ENCODE data around the gene IGSF21.

The IGSF21 gene

DNA sequence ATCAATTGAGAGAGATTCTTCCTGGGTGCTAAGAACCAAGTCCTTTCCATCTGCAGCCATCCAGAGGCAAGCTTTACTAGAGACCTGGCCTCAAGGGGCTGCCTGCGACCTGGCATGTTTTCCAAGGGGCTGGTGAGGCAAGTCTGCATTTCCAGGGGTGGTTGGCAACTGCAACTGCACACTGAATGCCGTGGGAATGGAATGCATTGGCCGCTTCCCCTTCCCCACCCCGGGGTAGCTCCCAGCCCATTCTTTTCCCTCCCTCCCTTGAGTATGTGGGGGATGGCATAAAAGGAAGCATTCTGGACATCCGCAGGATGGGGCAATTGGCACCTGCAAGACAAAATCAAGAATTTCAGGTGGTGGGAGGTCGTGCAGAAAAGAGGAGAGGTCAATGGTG is 155.1 kb downstream of the IGSF21 start:
- TF ChIP-seq GATA2 (IDR thresholded peaks at IDR 0.05; ENCODE audit: low read depth, low read length) = no peak
- no peak for TF ChIP-seq GATA3 (IDR thresholded peaks at IDR 0.05; ENCODE audit: low read depth, low read length)

DNA sequence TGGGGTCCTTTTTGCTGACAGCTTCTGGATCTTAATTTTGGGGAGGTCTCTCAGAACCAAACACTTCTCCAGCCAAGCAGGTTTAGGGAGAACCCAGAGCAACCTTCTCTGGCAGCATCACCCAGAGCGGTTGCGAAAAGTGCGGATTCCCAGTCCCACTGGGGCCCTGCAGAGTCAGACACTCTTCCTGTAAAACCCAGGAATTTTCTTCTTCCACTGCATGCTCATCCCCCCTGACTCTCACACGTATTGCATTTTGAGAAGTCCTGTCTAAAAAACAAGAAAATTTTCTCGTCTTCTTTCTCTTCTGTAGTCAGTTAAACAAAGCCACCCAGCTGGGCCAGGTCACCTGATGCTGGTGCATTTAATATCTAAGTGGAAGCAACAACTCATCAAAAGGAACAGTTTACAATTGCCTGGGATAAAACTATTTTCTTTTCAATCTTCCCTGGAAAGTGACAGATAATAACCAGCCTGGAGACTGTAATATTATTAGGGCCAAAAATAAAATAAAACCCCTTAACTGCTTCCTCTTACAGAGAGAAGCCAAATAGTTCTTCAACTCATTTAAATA is 156.0 kb downstream of the IGSF21 start:
- TF ChIP-seq GATA2 (IDR thresholded peaks at IDR 0.05; ENCODE audit: low read depth, low read length) = no peak
- no peak for TF ChIP-seq GATA3 (IDR thresholded peaks at IDR 0.05; ENCODE audit: low read depth, low read length)

DNA sequence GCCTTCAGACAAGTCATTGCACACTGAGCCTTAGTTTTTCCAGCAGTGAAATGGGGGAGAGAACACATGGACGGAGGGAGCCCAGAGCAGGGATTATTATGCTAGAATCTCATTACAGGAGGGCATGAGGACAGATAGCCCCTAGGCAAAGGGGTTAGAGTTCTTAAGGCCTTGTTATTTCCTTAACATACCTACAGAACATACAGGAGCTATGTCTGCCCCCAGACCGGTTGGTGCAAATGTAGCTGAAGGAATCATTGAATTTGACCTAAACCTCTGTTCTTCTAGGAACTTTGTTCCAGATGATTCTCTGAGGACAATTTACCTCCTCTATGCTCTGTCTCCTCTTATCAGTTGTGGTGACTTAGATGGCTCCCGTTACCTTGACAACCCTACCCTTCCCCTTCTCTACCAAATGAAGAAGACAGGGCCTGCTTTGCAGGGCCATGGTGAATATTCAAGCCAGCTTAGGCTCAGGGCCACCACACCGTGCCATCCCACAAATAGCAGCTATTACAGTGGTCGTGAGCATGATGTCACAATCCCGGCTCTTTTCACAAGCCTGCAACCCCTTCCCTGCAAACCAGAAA is 156.9 kb downstream of the IGSF21 start:
- no peak for TF ChIP-seq GATA3 (IDR thresholded peaks at IDR 0.05; ENCODE audit: low read depth, low read length)
- no peak for TF ChIP-seq GATA2 (IDR thresholded peaks at IDR 0.05; ENCODE audit: low read depth, low read length)

DNA sequence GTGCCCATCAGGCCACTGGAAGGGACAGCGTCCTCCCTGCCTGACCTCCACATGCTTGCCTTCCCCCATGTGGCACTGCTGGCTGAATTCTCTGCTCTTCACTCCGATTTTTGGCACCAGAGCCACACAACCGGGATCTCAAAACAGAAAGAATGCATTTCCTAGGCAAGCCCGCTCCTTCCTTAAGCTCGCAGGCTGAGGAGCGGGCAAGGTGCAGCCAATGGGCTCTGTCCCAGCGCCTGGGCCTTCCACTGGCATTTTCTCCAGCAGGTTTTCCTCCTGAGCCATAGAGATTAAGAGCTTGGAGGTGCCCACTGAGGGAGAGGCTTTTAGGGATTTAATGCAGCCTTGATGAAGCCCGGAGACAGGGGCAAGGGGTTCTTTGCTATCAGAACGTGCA is 158.0 kb downstream of the IGSF21 start:
- TF ChIP-seq GATA2 (IDR thresholded peaks at IDR 0.05; ENCODE audit: low read depth, low read length) = no peak
- TF ChIP-seq GATA3 (IDR thresholded peaks at IDR 0.05; ENCODE audit: low read depth, low read length) = no peak

DNA sequence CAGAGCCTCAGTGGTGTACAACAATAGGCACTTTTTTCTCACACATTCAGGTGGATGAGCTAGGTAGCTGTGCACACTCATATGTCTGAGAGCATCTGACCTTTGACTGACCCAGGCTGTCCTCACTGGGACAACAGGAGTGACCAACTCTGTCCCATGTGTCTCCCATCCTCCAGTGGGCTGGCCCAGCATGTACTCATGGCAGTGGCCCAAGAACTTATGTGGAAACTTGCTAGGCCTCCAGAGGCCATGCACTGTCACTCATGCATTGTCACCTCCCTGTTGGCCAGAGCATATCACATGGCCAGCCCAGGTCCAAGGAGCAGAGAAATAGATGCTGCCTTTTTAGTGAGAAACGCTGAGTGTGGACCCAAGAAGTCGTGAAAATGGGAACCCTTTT is 158.8 kb downstream of the IGSF21 start:
- TF ChIP-seq GATA2 (IDR thresholded peaks at IDR 0.05; ENCODE audit: low read depth, low read length) = no peak
- no peak for TF ChIP-seq GATA3 (IDR thresholded peaks at IDR 0.05; ENCODE audit: low read depth, low read length)

DNA sequence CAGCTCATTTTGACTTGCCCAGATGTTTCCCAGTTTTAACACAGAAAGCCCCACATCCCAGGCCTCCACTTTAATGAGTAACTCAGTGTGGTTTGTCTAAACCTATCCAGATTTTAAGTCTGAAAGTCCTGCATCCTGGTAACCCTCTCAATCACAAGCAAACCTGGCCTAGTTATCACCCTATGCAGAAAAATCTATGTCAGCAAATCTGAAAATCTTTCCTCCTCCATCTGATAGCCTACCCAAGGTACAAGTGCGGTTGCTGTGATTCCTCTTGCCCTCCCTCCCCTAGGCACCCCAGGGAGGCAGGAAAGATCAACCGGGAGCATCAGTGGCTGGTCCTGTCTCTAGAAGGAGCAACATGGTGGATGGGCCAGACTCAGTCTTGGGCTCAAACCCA is 163.7 kb downstream of the IGSF21 start:
- no peak for TF ChIP-seq GATA2 (IDR thresholded peaks at IDR 0.05; ENCODE audit: low read depth, low read length)
- no peak for TF ChIP-seq GATA3 (IDR thresholded peaks at IDR 0.05; ENCODE audit: low read depth, low read length)

DNA sequence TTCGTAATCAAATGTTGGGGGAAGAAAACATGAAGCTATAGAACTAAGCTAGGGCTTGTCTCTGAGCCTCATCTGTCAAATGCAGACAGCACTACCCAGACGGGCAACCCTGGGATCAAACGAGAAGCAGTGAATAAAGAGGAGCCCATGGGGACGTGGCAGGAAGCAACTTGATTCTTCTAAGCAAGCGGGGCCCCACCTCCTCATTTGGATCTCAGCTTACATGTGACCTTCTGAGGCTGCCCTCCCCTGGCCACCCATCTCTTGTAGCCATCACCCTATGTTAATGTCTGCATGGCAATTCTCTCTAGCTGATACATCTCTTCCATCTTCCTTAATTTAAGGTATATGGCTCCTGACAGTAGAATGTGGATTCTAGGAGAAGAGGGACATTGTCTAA is 171.3 kb downstream of the IGSF21 start:
- TF ChIP-seq GATA2 (IDR thresholded peaks at IDR 0.05; ENCODE audit: low read depth, low read length) (no peak), GATA3 (IDR thresholded peaks at IDR 0.05; ENCODE audit: low read depth, low read length) (no peak)

DNA sequence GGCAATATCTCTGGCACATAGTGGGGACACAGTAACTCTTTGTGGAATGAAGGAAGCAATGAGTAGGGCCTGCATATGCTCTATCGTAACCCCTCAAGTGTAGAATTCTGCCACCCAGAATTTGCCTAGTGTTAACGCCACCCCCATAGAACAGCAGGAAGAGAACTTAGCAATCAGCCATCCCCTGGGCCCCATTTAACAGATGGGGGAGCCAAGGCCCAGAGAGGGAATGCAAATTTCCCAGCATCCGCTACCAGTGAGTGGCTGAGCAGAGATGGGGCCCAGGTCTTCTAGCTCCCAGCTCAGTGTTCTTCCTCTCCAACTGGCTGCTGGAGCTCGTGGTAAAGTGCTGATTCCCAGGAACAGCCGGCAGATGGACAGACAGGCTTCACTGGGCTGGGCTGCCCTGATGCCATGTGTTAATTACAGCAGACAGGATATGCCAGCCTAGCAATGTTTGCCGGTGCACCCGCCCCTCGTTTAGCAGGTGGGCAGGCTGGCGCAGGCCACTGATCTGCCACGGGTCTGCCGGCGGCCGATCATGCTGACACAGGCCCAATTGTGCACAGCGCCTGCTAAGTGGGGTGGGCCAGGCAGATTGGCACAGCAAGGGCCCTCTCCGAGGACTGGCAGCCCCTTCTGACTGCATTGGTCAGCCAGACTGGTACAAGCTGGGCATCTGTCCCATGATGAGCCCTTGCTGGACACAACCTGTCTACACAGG is 171.9 kb downstream of the IGSF21 start:
- TF ChIP-seq GATA2 (IDR thresholded peaks at IDR 0.05; ENCODE audit: low read depth, low read length) (no peak), GATA3 (IDR thresholded peaks at IDR 0.05; ENCODE audit: low read depth, low read length) (no peak)

DNA sequence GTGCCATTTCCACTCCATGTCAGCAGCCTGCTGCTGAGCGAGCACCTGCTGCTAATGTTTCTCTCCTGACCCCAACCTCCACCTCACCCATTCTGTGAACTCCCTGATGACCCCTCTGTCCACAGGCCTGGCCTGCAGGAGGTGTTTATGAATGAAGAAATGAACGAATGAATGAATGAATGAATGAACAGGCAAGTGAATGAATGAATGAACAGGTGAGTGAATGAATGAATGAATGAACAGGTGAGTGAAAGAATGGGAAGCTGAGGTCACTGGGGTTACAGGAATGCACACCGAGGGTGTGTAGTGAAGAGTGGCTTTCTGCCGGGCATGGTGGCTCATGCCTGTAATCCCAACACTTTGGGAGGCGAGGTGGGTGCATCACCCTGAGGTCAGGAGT is 173.4 kb downstream of the IGSF21 start:
- TF ChIP-seq GATA2 (IDR thresholded peaks at IDR 0.05; ENCODE audit: low read depth, low read length) = no peak
- TF ChIP-seq GATA3 (IDR thresholded peaks at IDR 0.05; ENCODE audit: low read depth, low read length) = no peak

DNA sequence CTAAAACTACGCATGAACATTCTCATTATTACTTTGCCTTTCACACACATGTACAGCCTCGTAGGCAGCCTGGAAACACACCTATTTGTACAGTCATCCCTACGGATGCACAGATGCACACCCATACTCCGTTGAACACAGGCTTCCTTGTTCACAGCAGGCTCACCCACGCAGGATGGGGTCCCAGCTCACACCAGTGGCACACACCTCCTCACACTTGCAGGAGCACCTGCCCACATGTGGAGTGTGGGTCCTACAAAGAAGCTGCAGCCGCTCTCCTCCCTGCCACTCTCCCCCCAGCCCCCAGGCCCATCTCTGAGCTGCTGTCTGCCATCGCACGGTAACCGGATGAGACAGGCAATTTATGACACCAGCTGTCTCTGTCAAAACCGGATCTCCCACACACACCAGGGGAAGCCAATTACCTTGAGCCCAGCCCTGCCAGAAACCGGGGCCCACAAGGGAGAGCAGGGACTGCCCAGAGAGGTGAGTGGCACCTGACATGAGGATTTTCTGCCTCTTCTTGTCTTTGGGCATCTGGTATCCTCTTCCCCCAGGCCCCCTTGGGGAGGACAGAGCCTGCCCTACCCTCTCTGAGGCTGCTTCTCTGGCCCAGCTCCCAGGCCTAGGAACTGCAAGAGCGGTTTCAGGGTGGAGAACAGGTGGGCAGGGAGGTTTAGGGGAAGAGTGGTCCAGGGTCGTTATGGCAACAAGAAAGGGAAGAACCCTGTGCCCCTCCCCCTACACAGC is 175.4 kb downstream of the IGSF21 start:
- TF ChIP-seq GATA2 (IDR thresholded peaks at IDR 0.05; ENCODE audit: low read depth, low read length) = peak; percentile 20; the same call in 1 of the 2 replicates
- TF ChIP-seq GATA3 (IDR thresholded peaks at IDR 0.05; ENCODE audit: low read depth, low read length) = no peak

DNA sequence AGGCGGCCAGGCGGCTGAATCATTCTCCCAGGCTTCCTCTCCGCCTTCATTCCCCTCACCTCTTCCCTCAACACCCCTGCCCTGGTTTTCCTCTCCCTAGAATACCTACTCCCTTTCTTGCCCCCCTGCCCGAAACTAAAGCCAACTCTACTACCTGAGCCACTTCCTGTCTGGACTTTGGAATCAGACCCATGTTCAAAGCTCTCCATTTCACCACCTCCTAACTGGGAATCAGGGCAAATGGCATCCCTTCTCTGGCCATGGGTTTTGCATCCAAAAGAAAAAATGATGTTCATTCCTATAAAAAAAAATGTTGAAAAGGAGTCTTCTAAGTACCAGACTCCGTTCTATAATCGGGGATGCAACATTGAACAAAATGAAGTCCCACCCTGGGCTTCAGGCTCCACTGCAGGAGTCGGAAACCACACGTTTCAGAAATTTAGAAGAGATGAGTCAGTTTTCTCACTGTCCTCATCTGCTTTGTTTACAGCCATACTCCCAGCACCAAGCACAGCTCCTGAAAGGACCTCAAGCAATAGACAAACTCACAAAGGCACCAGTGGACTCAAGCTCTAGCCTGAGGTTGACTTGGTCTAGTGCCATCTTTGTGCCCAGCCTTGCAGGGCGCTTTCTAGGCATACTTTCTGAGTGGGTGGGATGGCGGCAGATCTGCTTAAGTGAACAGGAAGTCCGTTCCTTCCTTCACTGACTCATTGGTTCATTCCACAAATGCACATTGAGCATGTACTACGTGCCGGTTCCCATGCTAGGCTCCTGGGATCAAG is 176.2 kb downstream of the IGSF21 start:
- TF ChIP-seq GATA3 (IDR thresholded peaks at IDR 0.05; ENCODE audit: low read depth, low read length) (no peak), GATA2 (IDR thresholded peaks at IDR 0.05; ENCODE audit: low read depth, low read length) (no peak)

DNA sequence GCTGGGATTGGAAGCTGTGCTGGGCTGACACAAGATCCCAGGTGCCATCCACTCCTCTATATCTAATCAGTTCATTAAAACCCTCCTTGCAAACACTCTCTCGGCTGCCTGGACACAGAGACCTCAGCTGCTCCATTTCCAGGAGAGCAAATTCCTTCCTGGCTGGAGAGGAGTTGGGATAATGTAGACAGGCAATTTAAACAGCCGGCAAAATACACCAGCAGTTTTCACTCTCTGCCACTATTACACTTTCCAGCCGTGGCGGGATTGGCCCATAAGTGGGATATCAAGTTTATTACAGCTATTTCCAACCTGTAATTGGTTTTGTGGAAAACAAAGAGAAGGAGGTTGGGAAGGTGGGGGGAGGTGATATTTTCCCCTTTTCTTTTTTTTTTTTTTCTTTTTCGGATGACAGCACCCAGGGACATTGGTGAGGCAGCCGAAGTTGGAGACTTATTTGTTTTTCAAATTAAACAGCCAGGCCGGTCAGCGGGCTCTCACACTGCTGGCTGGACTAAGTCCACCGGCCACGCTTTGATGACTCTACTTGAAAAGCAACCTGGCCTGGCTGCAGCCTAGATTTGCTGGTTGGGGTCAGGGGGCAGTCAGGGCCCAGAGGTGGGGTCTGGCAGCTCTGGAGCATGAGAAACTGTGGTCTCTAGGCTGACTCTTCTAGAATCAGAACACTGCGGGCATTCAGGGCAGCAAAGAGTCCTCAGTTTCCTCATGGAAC is 177.4 kb downstream of the IGSF21 start:
- TF ChIP-seq GATA2 (IDR thresholded peaks at IDR 0.05; ENCODE audit: low read depth, low read length) (no peak), GATA3 (IDR thresholded peaks at IDR 0.05; ENCODE audit: low read depth, low read length) (no peak)

DNA sequence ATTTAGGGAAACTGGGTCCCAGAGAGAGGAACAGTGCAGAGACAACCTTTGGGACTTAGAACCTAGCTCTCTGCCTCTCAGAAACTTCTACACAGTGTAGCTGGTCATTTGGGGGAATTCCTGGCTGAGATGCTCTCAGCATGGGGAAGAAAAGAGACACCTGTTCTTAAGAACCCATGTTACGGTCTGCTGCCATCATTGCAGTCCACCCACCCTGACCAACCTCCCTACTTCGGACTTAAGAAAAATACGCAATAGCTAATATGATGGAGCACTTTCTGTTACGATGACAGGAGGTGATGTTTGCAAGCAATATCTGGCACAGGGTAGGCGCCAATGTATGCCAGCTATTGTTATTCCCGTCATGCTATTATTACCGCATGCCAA is 177.9 kb downstream of the IGSF21 start:
- TF ChIP-seq GATA3 (IDR thresholded peaks at IDR 0.05; ENCODE audit: low read depth, low read length) (no peak), GATA2 (IDR thresholded peaks at IDR 0.05; ENCODE audit: low read depth, low read length) (no peak)

Data from SH-SY5Y (cell line).